HG02884 (cell line): Measurements from ENCODE around the gene B3GNT3.
"Not testable (repeated sequence)": the region's sequence is repeated elsewhere in the genome, so short reads cannot be mapped to it uniquely, and the experiment has no call there.

Experiments
- ATAC-seq: cut with Tn5 transposase; IDR thresholded peaks from one replicate; pipeline ENCODE4 v1.9.1; 2021; ENCODE audit warnings: mild to moderate bottlenecking, moderate library complexity; ENCODE audit not compliant: unreplicated experiment

Gene B3GNT3

DNA sequence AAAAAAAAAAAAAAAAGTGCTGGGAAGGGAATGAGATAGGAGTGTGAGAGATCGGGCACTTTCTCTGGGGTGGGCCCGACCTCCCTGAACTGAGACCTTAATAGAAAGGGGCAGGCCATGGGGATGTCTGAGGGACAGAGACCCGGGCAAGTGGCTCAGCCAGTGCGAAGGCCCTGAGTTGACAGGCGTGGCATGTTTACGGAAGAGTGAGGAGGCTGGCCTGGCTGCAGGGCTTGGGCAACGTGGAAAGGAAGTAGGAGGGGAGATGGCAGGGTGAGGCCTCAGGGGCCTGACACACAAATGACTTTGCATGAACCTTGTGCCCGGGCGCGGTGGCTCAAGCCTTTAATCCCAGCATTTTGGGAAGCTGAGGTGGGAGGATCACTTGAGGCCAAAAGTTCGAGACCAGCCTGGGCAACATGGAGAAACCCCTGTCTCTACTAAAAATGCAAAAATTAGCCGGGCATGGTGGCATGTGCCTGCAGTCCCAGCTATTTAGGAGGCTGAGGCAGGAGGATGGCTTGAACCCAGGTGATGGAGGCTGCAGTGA lies 29.8 kb upstream of the B3GNT3 start:
- ATAC-seq = no peak

DNA sequence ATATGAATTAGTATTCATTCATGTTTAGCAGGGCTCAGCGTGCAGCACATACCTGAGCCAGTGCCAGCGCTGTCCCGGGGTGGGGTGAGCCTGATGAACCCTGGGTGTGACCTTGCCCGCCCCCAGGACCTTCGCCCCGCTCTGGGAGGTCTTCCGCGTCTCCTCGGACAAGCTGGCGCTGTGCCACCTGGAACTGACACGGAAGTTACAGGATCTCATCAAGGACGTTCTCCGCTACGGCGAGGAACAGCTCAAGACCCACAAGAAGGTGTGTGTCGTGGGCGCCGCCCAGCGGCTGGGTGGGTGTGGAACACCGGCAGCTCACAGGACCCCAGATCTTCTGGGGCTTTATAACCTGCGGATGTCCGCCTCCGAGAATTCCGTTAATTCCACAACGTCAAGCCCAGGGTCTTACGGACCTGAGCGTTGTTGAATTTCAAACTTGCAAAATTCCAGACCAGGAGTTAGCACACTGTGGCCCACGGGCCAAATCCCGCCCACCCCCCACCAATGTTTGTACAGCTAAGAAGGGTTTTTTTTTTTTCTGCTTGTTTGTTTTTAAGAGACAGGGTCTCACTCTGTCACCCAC lies 28.3 kb upstream of the B3GNT3 start:
- no peak for ATAC-seq

DNA sequence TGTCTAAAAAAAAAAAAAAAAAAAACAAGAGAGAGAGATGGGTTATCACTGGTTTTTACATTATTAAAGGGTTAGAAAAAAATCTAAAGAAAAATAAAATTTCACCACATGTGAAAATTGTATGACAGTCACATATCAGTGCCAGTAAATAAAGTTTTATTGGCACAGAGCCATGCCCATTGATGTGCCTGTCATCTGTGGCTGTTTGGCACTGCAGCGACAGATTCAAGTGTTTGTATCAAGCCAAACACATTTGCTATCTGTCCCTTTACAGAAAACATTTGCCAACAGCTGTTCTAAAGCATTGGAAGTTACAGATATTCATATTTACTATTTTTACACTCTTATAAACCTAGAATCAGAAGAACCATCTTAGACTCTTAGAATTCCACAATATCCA lies 27.4 kb upstream of the B3GNT3 start:
- no peak for ATAC-seq

DNA sequence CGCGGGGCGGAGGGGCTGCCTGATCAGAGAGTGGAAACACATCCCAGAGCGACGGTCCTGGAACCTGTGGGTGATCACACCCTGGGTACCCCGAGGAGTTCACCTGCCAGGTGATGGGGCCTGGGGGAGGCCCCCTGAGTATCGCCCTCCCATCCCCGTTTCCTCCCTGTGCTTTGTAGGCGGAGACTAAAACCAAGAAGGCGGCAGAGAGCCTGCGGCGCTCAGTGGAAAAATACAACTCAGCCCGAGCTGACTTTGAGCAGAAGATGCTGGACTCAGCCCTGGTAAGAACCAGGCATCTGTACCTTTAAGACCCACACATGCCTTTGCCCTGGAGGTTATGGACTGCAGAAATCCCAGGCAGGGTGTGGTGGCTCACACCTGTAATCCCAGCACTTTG lies 24.3 kb upstream of the B3GNT3 start:
- ATAC-seq = no peak

DNA sequence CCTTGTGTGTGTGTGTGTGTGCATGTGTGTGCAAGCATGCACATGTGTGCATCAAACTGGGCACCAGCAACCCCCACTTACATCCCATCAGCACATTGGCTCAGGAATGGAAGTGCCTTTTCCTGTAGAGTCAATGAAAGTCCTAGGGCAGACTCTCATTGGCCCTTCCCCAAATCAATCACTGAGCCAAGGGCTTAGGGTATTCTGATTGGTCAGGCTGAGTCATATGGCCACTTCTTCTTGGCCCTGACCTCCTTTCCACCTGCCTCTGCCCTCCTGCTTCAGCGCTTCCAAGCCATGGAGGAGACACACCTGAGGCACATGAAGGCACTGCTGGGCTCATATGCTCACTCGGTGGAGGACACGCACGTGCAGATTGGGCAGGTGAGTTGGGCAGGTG lies 22.8 kb upstream of the B3GNT3 start:
- ATAC-seq = no peak

DNA sequence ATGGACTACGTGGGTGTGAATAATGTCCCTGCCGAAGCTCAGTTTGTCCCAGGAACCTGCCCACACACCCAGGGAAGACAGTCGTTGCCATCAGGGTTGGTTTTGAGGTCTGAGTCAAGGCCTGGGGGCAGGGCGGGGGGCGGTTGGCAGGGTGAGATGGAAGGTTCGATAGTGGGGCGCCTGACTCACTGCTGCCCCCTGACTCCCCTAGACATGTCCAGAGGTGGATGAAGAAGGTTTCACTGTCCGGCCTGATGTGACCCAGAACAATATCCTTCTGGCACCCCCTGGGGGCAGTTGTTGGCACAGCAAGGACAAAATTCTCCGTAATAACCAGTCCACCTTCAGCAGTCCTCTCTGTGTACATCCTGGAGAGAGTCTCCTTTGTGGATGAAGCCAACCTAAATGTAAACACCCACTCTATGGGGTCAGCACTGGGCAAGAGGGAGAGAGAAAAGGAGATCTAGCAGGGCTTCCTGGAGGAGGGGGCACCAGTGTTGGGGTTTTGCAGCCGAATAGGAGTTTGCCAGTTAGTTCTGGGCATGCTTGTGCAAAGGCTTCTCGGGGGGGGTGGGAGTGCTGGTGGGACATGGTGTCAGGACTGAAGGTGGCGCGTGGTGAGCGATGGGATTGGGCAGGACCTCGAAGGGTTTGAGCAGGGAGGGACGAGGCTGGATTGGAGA lies 19.6 kb upstream of the B3GNT3 start:
- no peak for ATAC-seq

DNA sequence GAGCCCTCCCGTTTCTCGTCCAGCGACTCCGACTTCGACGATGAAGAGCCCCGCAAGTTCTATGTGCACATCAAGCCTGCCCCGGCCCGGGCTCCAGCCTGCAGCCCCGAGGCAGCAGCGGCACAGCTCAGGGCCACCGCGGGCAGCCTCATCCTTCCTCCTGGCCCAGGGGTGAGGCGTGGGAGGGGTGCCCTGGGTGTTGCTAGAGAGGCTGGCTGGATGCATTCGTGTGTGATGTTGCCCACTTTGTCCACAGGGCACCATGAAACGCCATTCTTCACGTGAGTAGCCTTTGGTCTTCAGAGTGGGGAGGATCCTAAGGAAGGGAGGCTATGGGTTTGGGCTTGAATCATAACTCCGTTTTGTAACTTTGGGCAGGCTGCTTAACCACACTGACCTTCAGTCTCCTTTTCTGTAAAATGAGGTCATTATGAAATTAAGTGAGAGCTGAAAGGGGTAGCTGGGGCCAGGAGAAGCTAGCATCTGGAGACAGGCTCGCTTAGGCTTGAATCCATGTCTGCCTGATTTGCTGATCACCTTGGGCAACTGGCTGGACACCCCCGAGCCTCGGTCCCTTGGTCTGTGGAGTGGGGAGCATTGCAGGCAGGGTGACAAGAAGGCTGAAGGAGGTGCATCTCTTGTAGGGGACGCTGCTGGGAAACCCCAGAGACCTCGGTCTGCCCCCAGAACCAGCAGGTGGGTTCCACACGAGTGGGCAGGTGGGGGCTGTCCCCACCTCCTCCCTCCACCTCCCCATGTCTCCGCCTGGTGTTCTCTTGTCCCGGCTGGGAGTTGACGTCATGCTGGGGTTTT lies 18.7 kb upstream of the B3GNT3 start:
- ATAC-seq = peak; percentile 49

DNA sequence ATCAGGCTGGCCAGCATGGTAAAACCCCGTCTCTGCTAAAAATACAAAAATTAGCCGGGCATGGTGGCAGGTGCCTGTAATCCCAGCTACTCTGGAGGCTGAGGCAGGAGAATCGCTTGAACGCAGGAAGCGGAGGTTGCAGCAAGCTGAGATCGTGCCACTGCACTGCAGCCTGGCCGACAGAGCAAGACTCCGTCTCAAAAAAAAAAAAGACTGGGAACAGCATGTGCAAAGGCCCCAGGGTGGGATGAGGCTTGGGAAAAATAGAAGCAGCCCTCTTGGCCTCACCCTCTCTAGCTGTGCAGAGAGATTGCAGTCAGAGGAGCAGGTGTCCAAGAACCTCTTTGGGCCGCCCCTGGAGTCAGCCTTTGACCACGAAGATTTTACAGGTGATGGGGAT lies 17.1 kb upstream of the B3GNT3 start:
- ATAC-seq = not testable (repeated sequence)

DNA sequence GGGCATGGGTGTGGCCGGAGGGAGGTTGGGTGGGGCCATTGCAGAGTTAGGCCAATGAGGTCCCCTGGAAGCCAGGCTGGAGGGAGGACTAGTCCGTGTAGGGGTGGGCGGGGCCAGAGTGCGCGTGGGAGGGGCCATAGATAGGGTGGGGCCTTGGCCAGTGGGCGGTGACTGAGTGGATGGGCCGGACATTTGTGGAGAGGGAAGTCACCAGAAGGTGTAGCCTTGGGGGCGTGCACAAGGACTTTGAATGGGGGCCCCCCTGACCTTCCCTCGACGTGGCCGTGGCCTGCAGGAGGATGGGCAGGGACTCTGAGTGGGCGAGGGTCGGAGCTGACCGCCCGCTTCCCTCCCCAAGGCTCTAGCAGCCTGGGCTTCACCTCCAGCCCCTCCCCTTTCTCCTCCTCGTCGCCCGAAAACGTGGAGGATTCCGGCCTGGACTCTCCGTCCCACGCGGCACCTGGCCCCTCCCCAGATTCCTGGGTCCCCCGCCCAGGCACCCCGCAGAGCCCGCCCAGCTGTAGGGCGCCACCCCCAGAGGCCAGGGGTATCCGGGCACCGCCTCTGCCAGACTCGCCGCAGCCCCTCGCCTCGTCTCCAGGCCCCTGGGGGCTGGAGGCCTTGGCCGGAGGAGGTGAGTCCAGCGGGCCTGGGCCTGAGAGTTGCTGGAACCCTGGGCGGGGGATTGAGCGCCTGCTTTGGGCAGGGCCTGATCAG lies 16.5 kb upstream of the B3GNT3 start:
- ATAC-seq = no peak

DNA sequence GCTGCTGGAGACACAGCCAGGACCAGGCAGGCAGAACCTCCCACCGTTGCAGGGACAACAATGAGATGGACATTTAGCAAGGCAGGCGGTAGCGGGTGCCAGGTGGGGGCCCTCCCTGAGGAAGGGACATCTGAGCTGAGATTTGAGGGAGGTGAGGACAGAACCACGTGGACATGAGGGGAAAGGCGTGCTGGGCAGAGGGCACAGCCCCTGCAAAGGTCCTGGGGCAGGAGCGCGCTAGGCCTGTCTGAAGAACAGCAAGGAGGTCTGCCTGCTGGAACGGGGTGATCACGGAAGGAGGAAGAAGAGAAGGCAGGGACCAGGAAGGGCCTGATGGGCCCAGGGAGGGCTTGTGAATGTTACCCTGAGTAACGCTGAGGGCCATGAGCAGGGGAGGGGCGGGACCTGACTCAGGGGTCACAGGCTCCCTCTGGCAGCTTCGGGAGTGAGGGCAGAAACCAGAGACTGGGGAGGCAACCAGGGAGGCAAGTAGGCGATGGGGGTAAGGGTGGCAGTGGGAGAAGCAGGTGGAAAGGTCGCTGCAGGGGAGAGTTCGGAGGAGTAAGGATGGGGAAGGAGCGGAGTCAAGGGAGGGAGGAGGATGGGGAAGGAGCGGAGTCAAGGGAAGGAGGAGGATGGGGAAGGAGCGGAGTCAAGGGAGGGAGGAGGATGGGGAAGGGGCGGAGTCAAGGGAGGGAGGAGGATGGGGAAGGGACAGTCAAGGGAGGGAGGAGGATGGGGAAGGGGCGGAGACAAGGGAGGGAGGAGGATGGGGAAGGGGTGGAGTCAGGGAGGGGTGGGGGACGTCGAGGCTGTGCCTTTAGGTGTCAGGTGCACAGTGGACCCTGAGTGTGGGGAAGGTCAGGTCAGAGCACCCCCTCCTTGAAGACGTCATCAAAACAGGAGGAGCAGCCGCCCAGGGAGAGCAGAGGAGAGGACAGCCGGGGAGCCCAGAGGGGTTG lies 15.7 kb upstream of the B3GNT3 start:
- ATAC-seq = no peak

DNA sequence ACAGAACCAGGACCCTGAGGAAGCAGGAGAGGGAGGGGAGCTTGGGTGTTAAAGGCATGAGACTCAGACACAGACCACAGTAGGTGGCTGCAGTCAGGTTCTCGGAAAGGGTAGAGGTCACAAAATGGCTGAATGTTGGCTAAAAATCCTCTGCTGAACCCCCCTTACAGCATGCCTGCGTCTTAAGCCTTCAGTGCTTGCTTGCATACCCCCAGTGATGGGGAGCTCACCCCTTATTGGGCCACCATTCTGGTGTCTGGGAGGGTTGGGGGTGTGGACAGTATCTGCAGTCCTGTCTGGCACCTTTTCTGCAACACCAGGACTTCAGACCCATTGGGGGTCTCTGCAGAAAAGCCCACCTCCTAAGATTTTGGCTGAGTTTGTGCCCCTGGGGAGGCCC lies 14.2 kb upstream of the B3GNT3 start:
- no peak for ATAC-seq

DNA sequence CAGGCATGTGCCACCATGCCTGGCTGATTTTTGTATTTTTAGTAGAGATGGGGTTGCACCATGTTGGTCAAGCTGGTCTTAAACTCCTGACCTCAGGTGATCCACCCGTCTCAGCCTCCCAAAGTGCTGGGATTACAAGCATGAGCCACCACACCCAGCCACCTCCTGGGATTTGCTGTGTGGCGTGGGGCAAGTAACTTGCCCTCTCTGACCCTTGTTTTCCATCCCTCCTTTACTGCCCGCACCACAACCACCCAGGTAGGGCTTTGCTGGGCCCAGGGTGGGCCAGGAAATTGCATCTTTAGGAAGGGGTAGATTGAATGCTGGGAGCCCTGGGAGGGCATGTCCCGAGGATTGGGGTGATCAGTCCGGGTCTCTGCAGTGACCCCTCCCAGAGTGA lies 11.2 kb upstream of the B3GNT3 start:
- not testable (repeated sequence) for ATAC-seq

DNA sequence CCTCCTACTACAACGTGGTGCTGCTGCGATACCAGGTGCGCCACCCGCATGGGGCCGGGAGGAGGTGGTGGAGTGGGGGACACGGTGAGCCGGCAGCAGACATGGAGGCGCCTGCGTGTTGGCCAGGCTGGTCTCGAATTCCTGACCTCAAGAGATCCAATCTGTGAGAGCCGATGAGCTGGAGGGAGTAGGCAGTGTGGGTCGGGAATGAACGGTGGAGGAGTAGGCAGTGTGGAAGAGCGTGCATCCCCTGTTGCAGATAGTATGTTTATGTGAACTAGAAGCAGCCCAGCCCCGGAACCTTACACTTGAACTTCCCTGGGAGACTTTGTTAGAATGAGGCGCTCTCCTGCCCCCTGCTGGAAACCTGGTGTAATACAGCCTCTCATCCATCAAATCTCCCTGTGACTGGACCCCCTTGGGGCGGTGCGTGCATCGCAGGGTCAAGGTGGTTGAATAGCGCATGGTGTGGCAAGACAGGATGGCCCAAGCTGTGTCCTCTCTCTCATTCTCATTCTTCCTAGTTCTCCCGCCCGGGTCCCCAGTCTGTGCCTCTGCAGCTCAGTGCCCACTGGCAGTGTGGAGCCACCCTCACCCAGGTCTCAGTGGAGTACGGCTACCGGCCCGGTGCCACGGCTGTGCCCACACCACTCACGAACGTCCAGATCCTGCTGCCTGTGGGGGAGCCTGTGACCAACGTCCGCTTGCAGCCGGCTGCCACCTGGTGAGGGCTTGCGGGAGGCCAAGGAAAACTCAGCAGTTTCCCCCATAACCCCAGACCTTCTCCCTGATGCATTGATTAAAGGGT lies 10.5 kb upstream of the B3GNT3 start:
- no peak for ATAC-seq

DNA sequence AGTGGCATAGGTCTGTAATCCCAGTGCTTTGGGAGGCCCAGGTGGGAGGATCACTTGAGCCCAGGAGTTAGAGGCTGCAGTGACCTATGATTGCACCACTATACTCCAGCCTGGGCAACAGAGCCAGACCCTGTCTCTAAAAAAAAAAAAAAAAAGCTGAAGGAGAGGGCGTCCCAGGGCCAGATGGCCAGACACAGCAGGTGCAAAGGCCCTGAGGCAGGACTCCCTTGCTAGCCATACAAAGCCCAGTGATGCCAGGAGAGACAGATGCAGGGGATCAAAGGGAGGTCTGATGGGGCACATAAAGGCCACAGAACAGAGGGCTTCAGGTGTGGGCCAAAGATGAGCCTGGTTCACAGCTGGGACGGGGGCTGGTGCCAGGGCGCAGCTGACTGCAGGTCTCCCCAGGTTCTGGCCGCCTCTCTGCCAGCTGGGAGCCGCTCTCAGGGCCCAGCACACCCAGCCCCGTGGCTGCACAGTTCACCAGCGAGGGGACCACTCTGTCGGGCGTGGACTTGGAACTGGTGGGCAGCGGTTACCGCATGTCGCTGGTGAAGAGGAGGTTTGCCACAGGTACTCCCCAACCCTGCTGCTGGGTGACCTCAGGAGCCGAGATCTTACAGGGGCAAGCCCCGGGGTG lies 7.5 kb upstream of the B3GNT3 start:
- ATAC-seq = no peak

DNA sequence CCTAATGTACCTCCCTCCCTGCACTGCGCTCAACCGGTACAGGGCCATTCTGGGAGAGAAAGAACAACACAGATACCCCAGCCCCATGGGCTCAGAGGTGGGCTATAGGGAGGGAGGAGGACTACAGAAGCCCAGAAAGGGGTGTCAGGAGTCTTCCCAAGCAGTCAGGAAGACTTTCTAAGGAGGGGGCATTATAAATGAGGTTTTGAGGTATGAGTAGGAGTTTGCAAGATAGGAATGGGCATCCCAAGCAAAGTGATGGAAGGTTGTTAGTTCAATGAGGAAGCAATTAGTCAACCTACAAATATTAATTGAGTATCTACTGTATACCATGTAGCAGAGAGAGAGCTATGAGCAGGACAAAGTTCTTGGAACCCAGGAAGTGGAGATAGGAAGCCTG lies 6.3 kb upstream of the B3GNT3 start:
- no peak for ATAC-seq

DNA sequence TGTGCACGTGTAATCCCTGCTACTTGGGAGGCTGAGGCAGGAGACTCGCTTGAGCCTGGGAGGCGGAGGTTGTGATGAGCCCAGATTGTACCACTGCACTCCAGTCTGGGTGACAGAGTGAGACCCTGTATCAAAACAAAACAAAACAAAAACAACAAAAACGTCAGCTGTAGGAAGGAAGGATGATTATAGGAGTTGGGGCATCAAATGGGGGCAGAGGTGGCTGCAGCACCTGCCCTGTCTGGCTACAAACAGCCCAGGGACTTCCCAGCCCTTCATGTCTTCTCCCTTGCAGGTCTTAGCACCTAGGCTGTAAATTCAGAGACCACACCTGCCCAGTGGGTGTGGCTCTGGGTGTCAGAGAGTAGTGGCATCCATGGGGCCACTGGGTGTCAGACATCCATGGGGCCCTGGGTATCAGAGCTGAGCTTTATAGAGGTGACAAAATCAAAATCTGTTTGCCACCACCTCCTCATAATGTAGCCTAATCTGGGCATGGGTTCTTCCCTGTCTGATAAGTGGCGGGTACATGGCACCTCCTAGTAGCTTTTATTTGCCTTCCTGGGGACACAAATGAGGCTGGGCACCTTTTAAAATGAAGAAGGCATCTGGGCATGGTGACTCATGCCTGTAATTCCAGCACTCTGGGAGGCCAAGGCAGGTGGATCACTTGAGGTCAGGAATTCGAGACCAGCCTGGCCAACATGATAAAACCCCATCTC lies 4.7 kb upstream of the B3GNT3 start:
- no peak for ATAC-seq

DNA sequence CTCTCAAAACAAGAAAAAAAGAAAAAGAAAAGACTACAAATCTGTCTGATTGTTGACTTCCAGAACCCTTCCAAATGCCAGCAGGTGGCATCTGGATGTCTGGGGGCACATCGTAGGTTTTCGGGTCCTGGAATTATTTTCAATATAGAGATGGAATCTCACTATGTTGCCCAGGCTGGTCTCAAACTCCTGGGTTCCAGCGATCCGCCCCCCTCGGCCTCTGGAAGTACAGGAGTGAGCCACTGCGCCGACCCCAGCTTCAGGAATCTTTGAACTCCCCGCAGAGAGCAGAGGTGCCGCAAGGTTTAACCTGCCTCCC lies 567 bp upstream of the B3GNT3 start:
- no peak for ATAC-seq

DNA sequence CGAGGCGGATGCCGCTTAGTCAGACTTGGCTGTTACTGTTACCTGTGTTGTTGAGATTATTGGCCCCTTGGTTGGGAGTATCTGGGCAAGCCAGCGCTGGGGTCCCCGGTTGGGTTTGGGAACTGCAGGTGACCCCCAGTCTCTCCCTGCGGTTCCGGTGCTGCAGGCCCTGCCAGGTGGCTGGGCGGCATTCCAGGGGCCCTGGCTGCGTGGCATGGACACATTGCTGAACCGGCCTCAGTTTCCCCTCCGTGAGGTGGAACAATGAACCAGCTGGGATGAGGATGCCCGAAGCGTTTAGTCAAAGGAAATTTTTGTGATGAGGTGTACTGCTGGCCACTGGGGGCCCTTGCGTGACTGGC lies 538 bp downstream of the B3GNT3 start:
- ATAC-seq = no peak
